GM20000 (cell line): ENCODE measurements around the gene TXNL4A.
A peak's percentile ranks its signal among the peaks of the same experiment; 100 is the strongest.

Experiments used
- DNase-seq: peaks from one replicate; pipeline ENCODE4 v3.0.0; 2012; ENCODE audit warnings: low spot score
- CTCF ChIP-seq: IDR thresholded peaks from 2 replicates; pipeline ENCODE4 v1.5.1; 2012; ENCODE audit warnings: mild to moderate bottlenecking, control low read depth; ENCODE audit errors: extremely low read depth, missing control alignments

Gene TXNL4A

GRCh38 chr18:79988451-79989194, at the start of gene TXNL4A:
TXNL4A (minus strand) TSS chr18:79988563; CDS start chr18:79988392, 171 bp downstream.
- no peak for TF ChIP-seq CTCF
- DNase-seq: peak; percentile 95

- TF ChIP-seq CTCF: no peak
These were observed 48.9 kb upstream of the TXNL4A start for GRCh38 chr18:80037300-80037699.

DNA sequence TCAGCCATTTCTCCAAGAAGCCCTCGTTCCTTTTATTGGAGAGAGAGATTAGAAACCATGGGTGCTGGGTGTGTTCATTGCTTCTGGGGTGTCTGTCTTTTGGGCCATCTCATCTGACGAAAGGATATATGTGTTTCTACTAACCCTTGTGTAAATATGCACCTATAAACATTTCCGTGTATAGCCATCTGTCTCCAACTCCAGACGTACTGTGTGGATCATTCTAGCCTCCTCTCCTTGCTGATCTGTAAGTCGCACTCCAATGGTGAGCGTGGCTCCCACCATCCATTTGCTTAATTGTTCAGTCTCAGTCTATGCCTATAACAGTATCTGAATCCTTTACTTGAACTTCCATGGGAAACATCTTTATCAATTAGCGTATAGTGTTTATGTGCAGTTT, 47.6 kb upstream of the TXNL4A start:
- DNase-seq: no peak
- TF ChIP-seq CTCF: no peak

More at GRCh38 chr18:80037300-80037699, 48.9 kb upstream of the TXNL4A start:
- DNase-seq: no peak

GRCh38 chr18:80034852-80035406, 46.6 kb upstream of the TXNL4A start:
- no peak for DNase-seq
- no peak for TF ChIP-seq CTCF

- DNase-seq: peak; percentile 99
- TF ChIP-seq CTCF: no peak
These were observed 45.9 kb upstream of the TXNL4A start, which contains the start of gene RBFA for GRCh38 chr18:80034068-80034851. RBFA (plus strand) TSS chr18:80034434; CDS start chr18:80034496, 62 bp downstream.

GRCh38 chr18:80033181-80034067, 45.1 kb upstream of the TXNL4A start:
- TF ChIP-seq CTCF: no peak
- no peak for DNase-seq
